Tibial artery (tissue), 4 donors: ENCODE measurements around the gene MINDY3.

Source experiments
- DNase-seq, 2 donors: peaks; one replicate each; pipeline ENCODE4 v3.0.0-alpha.2; 2019
- H3K27ac ChIP-seq, 2 donors: fragments of 200-600 bp; sonication (generic) in 1 of 2; 1 replicate in 1 of 2; 2 replicates in 1 of 2; pipeline ENCODE4 v1.5.1; 2018 to 2019; ENCODE audit warnings: mild to moderate bottlenecking in 1 of 2
- H3K27me3 ChIP-seq, 2 donors: fragments of 200-600 bp; sonication (generic) in 1 of 2; one replicate each; pipeline versions ENCODE4 v1.5.1 to v1.6.0; 2016 to 2019
- H3K36me3 ChIP-seq, 3 donors: fragments of 200-600 bp; sonication (generic) in 2 of 3; one replicate each; pipeline ENCODE4 v1.5.1; 2016 to 2019; ENCODE audit warnings: mild to moderate bottlenecking in 2 of 3
- H3K4me1 ChIP-seq, 4 donors: fragments of 200-600 bp; sonication (generic) in 2 of 4; 1 replicate in 3 of 4; 2 replicates in 1 of 4; pipeline ENCODE4 v1.5.1; 2016 to 2019
- H3K4me3 ChIP-seq, 2 donors: fragments of 200-600 bp; sonication (generic) in 1 of 2; 1 replicate in 1 of 2; 2 replicates in 1 of 2; pipeline ENCODE4 v1.5.1; 2018 to 2019; ENCODE audit warnings: mild to moderate bottlenecking in 2 of 2
- H3K9me3 ChIP-seq, 3 donors: fragments of 200-600 bp; sonication (generic) in 1 of 3; one replicate each; pipeline ENCODE4 v1.5.1; 2016 to 2019
- intact Hi-C: fragments of 100-400 bp; cut with DNase I; formaldehyde crosslinking; loops from one replicate; pipeline ENCODE4 v1.15.0; 2023; ENCODE audit warnings: low total_unique reads
- TF ChIP-seq, protein P1 (sequence below), 2 experiments: fragments of 200-600 bp in 1 of 2; fragments of 450-650 bp in 1 of 2; IDR thresholded peaks; one replicate each; pipeline ENCODE4 v1.5.1; 2017 to 2019; ENCODE audit warnings: antibody characterized with exemption in 2 of 2, mild to moderate bottlenecking in 1 of 2, moderate library complexity in 1 of 2

Gene MINDY3

DNA sequence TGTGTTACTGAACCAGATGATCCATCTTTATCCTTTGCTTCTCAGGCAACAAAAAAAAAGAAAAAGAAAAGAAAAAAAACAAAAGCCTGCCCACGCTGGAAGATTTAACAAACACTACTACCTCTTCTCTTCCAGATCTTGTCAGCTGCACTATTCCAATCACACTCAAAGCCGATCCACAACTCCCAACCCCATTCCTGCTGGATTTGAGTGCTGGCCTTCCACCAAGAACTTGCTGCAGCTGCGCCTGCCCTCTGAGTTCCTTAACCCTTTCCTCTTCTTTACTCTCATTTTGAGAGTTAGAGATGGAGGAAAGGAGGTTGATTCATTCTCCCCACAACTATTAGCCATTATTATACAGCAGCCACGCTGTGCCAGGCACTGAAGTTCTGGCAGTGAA, 124.5 kb downstream of the MINDY3 start:
- Histone ChIP-seq H3K4me3 (no peak overlapping the region), H3K27ac (no peak overlapping the region), H3K27me3 (no peaks in the 10 kb centered on the region), H3K9me3 (no peaks in the 10 kb centered on the region), H3K36me3 (no peaks in the 10 kb centered on the region), H3K4me1 (peaks cover 0 to 34% (median 11%) of the 10 kb centered on the region in 4 donors)
- TF ChIP-seq, protein P1, sequence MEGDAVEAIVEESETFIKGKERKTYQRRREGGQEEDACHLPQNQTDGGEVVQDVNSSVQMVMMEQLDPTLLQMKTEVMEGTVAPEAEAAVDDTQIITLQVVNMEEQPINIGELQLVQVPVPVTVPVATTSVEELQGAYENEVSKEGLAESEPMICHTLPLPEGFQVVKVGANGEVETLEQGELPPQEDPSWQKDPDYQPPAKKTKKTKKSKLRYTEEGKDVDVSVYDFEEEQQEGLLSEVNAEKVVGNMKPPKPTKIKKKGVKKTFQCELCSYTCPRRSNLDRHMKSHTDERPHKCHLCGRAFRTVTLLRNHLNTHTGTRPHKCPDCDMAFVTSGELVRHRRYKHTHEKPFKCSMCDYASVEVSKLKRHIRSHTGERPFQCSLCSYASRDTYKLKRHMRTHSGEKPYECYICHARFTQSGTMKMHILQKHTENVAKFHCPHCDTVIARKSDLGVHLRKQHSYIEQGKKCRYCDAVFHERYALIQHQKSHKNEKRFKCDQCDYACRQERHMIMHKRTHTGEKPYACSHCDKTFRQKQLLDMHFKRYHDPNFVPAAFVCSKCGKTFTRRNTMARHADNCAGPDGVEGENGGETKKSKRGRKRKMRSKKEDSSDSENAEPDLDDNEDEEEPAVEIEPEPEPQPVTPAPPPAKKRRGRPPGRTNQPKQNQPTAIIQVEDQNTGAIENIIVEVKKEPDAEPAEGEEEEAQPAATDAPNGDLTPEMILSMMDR (IDR thresholded peaks at IDR 0.05), result no peak
- no peak for DNase-seq
- intact Hi-C loops, result no loop called here

DNA sequence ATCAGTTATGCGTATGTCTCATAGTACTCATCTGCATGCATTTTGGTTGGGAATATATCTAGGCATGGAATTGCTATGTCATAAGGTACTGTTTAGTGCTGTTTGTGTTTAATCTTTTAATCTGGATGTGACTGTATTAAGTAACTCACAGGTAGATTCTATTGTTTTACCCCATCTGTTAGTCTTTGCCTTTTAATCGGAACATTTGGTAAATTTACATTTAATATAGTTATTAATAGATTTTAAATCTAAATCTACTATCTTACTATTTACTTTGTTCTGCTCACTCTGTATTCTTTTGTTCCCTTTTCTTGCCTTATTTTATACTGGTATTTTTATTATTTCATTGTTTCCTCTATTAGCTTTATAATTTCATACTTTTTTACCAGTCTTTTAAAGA, 130.0 kb downstream of the MINDY3 start:
- no peaks in the 10 kb centered on the region for H3K36me3 ChIP-seq
- H3K27ac ChIP-seq, result no peak overlapping the region
- peaks cover 0 to 6% (median 0%) of the 10 kb centered on the region in 3 donors for H3K9me3 ChIP-seq
- H3K4me3 ChIP-seq, result no peak overlapping the region
- peaks cover 3 to 14% (median 4%) of the 10 kb centered on the region in 4 donors for H3K4me1 ChIP-seq
- DNase-seq, result no peak
- intact Hi-C loops, result no loop called here
- TF ChIP-seq, protein P1 (IDR thresholded peaks at IDR 0.05), result no peak
- H3K27me3 ChIP-seq, result no peaks in the 10 kb centered on the region

DNA sequence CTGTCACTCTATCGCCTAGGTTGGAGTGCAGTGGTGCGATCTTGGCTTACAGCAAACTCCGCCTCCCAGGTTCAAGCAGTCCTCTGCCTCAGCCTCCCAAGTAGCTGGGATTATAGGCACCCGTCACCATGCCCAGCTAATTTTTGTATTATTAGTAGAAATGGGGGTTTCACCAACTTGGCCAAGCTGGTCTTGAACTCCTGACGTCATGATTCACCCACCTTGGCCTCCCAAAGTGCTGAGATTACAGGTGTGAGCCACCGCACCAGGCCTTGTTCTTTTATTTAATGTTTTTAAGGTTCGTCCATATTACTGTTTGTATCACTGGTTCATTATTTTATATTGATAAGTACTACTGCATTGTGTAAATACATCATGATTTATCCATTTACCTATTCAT, 130.4 kb downstream of the MINDY3 start:
- H3K4me3 ChIP-seq, result no peak overlapping the region
- no peak overlapping the region for H3K27ac ChIP-seq
- H3K4me1 ChIP-seq, result peaks cover 7 to 18% (median 7%) of the 10 kb centered on the region in 4 donors
- H3K36me3 ChIP-seq, result no peaks in the 10 kb centered on the region
- no peak for DNase-seq
- H3K9me3 ChIP-seq, result peaks cover 0 to 6% (median 0%) of the 10 kb centered on the region in 3 donors
- no peaks in the 10 kb centered on the region for H3K27me3 ChIP-seq
- TF ChIP-seq, protein P1 (IDR thresholded peaks at IDR 0.05), result no peak
- intact Hi-C loops, result no loop called here
